Fibroblast of peridontal ligament (primary cell): ENCODE measurements around the gene TBC1D32.
"Not testable (repeated sequence)": the region's sequence is repeated elsewhere in the genome, so short reads cannot be mapped to it uniquely, and the experiment has no call there.

ENCODE experiments used
- DNase-seq: peaks from one replicate; pipeline ENCODE4 v3.0.0-alpha.2; 2010; ENCODE audit errors: extremely low read depth

The TBC1D32 gene

GRCh38 chr6:121216928-121217327 lies 117.4 kb downstream of the TBC1D32 start:
- DNase-seq = peak; percentile 31

GRCh38 chr6:121213341-121213740 lies 120.9 kb downstream of the TBC1D32 start:
- DNase-seq = not testable (repeated sequence)

- DNase-seq = no peak
Measured at GRCh38 chr6:121210943-121211342, 123.3 kb downstream of the TBC1D32 start.

GRCh38 chr6:121205569-121205968 lies 128.7 kb downstream of the TBC1D32 start:
- no peak for DNase-seq

GRCh38 chr6:121201105-121201504 lies 133.2 kb downstream of the TBC1D32 start:
- DNase-seq = no peak

- not testable (repeated sequence) for DNase-seq
Measured at GRCh38 chr6:121196042-121196441, 138.2 kb downstream of the TBC1D32 start.

GRCh38 chr6:121190122-121190521 lies 144.2 kb downstream of the TBC1D32 start:
- no peak for DNase-seq

GRCh38 chr6:121188356-121188755 lies 145.9 kb downstream of the TBC1D32 start:
- no peak for DNase-seq

GRCh38 chr6:121187833-121188200 lies 146.5 kb downstream of the TBC1D32 start:
- DNase-seq = no peak

- no peak for DNase-seq
Measured at GRCh38 chr6:121187200-121187832, 147.0 kb downstream of the TBC1D32 start.

- DNase-seq = no peak
Measured at GRCh38 chr6:121183742-121184141, 150.5 kb downstream of the TBC1D32 start.

- no peak for DNase-seq
Measured at GRCh38 chr6:121175827-121176226, 158.5 kb downstream of the TBC1D32 start.

GRCh38 chr6:121172451-121172850 lies 161.8 kb downstream of the TBC1D32 start:
- DNase-seq = not testable (repeated sequence)

GRCh38 chr6:121171879-121172278 lies 162.4 kb downstream of the TBC1D32 start:
- DNase-seq = no peak

- DNase-seq = no peak
Measured at GRCh38 chr6:121161886-121162285, 172.4 kb downstream of the TBC1D32 start.

- DNase-seq = no peak
Measured at GRCh38 chr6:121160276-121160675, 174.0 kb downstream of the TBC1D32 start.

GRCh38 chr6:121158891-121159290 lies 175.4 kb downstream of the TBC1D32 start:
- DNase-seq = no peak

GRCh38 chr6:121158438-121158837 lies 175.8 kb downstream of the TBC1D32 start:
- DNase-seq = peak; percentile 22

- DNase-seq = peak; percentile 60
Measured at GRCh38 chr6:121157906-121158305, 176.4 kb downstream of the TBC1D32 start.

GRCh38 chr6:121143476-121143875 lies 190.8 kb downstream of the TBC1D32 start:
- DNase-seq = no peak

- no peak for DNase-seq
Measured at GRCh38 chr6:121142093-121142492, 192.2 kb downstream of the TBC1D32 start.

GRCh38 chr6:121135425-121135824 lies 198.9 kb downstream of the TBC1D32 start:
- DNase-seq = no peak

GRCh38 chr6:121134922-121135321 lies 199.4 kb downstream of the TBC1D32 start:
- no peak for DNase-seq

- DNase-seq = no peak
Measured at GRCh38 chr6:121124600-121124999, 209.7 kb downstream of the TBC1D32 start.
